Thoracic aorta (tissue), 2 donors: ENCODE results near the gene SIMC1. TPM values are rescaled to one million over a fixed set of nuclear protein-coding genes. Genes with fewer than 3 reads are reported as not detected.

Source experiments
- ATAC-seq: fragments of 150-250 bp; one replicate; pipeline ENCODE4 v1.8.0; 2017; ENCODE audit warnings: low read depth; ENCODE audit not compliant: insufficient number of reproducible peaks, low FRiP score
- DNase-seq: peaks from one replicate; pipeline ENCODE4 v3.0.0-alpha.2; 2020; ENCODE audit warnings: low spot score
- H3K27ac ChIP-seq, 2 donors: fragments of 200-600 bp; sonication (generic); 1 replicate in 1 of 2; 2 replicates in 1 of 2; pipeline ENCODE4 v1.5.1; 2016; ENCODE audit warnings: mild to moderate bottlenecking in 2 of 2, moderate library complexity in 2 of 2
- H3K27me3 ChIP-seq: fragments of 200-600 bp; sonication (generic); replicated peaks from 2 replicates; pipeline ENCODE4 v1.6.0; 2016; ENCODE audit warnings: mild to moderate bottlenecking; ENCODE audit not compliant: insufficient read depth
- H3K36me3 ChIP-seq: fragments of 200-600 bp; sonication (generic); one replicate; pipeline ENCODE4 v1.5.1; 2016
- H3K4me1 ChIP-seq, 2 donors: fragments of 200-600 bp; sonication (generic); 1 replicate in 1 of 2; 2 replicates in 1 of 2; pipeline versions ENCODE4 v1.5.1 to v1.6.0; 2016; ENCODE audit warnings: low read depth in 2 of 2, mild to moderate bottlenecking in 1 of 2; ENCODE audit not compliant: control insufficient read depth in 1 of 2
- H3K4me3 ChIP-seq: fragments of 200-600 bp; sonication (generic); 2 replicates; pipeline ENCODE4 v1.5.1; 2016; ENCODE audit warnings: mild to moderate bottlenecking
- H3K9me3 ChIP-seq: fragments of 200-600 bp; sonication (generic); 2 replicates; pipeline ENCODE4 v1.5.1; 2016
- CTCF ChIP-seq: fragments of 200-600 bp; sonication (generic); IDR thresholded peaks from one replicate; pipeline ENCODE4 v1.5.1; 2019; ENCODE audit warnings: antibody characterized with exemption
- total RNA-seq, 2 donors: library from RNA; depleted of rRNA; stranded (reverse); fragments of >200 nt; gene quantifications; one replicate each; pipeline versions ENCODE4 v1.1.0 to v1.2.3, GENCODE V29; 2016

SIMC1 gene
- total RNA-seq, 2 donors from 2014 or later, result 17.7 to 20.3 TPM

- no peak for TF ChIP-seq CTCF
- Histone ChIP-seq H3K9me3 (no peaks in the 10 kb centered on the region), H3K4me3 (peak overlapping the region; percentile 98), H3K4me1 (peaks cover 12 to 30% of the 10 kb centered on the region in 2 donors), H3K27me3 (no peaks in the 10 kb centered on the region), H3K27ac (peak overlapping the region; percentile 31 to 63), H3K36me3 (no peaks in the 10 kb centered on the region)
- no peak for ATAC-seq
- no peak for DNase-seq
Measured at GRCh38 chr5:176362233-176362490, 123.9 kb downstream of the SIMC1 start.

- peaks cover 4% of the 10 kb centered on the region for H3K36me3 ChIP-seq
- ATAC-seq, result no peak
Measured at GRCh38 chr5:176364765-176365350, 126.6 kb downstream of the SIMC1 start.

GRCh38 chr5:176365351-176366231 is 127.4 kb downstream of the SIMC1 start, which contains the start of gene ARL10:
TSS of gene ARL10 (plus strand) at chr5:176365487. CDS start at chr5:176365564, 77 bp downstream.
- ATAC-seq (no peak), DNase-seq (no peak)
- Histone ChIP-seq H3K27ac (peak within 1 kb of the TSS; percentile 71 to 73), H3K4me1 (peaks cover 3 to 18% of the 10 kb centered on the region in 2 donors), H3K4me3 (peak within 1 kb of the TSS; percentile 95), H3K27me3 (no peaks in the 10 kb centered on the region), H3K36me3 (peaks cover 6% of the 10 kb centered on the region), H3K9me3 (no peaks in the 10 kb centered on the region)
- no peak for TF ChIP-seq CTCF

More at GRCh38 chr5:176364765-176365350, 126.6 kb downstream of the SIMC1 start:
- no peak for DNase-seq
- no peak for TF ChIP-seq CTCF
- Histone ChIP-seq H3K4me3 (peak overlapping the region; percentile 95), H3K9me3 (no peaks in the 10 kb centered on the region), H3K4me1 (peaks cover 10 to 24% of the 10 kb centered on the region in 2 donors), H3K27me3 (no peaks in the 10 kb centered on the region), H3K27ac (peak overlapping the region; percentile 71 to 73)

- ATAC-seq (no peak), DNase-seq (no peak)
- peak overlapping the region; percentile 95 for H3K4me3 ChIP-seq
- H3K4me1 ChIP-seq, result peaks cover 3 to 18% of the 10 kb centered on the region in 2 donors
- H3K27me3 ChIP-seq, result no peaks in the 10 kb centered on the region
- no peaks in the 10 kb centered on the region for H3K9me3 ChIP-seq
- peak overlapping the region; percentile 71 to 73 for H3K27ac ChIP-seq
- H3K36me3 ChIP-seq, result peaks cover 11% of the 10 kb centered on the region
- no peak for TF ChIP-seq CTCF
Measured at GRCh38 chr5:176366232-176366894, 128.1 kb downstream of the SIMC1 start.

GRCh38 chr5:176368726-176369125 is 130.5 kb downstream of the SIMC1 start:
- no peaks in the 10 kb centered on the region for H3K9me3 ChIP-seq
- H3K27ac ChIP-seq, result no peak overlapping the region
- no peaks in the 10 kb centered on the region for H3K27me3 ChIP-seq
- TF ChIP-seq CTCF, result no peak
- peaks cover 6 to 28% of the 10 kb centered on the region in 2 donors for H3K4me1 ChIP-seq
- DNase-seq, result no peak
- peaks cover 11% of the 10 kb centered on the region for H3K36me3 ChIP-seq
- ATAC-seq, result no peak
- H3K4me3 ChIP-seq, result no peak overlapping the region
